Measurements from ENCODE around the gene PCBP3.
"Not testable (repeated sequence)": the region's sequence is repeated elsewhere in the genome, so short reads cannot be mapped to it uniquely, and the experiment has no call there.

DNA sequence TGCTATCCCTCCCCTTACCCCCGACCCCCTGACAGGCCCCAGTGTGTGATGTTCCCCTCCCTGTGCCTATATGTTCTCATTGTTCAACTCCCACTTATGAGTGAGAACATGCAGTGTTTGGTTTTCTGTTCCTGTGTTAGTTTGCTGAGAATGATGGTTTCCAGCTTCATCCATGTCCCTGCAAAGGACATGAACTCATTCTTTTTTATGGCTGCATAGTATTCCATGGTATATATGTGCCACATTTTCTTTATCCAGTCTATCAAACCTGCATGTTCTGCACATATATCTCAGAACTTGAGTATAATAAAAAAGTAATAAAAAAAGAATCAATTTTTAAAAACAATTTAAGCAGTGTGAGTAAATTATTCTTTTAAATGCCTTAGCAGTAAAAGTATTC is 76.7 kb downstream of the PCBP3 start:
- TF ChIP-seq POLR2A (IDR thresholded peaks at IDR 0.05) = not testable (repeated sequence)
- TF ChIP-seq, protein P1, sequence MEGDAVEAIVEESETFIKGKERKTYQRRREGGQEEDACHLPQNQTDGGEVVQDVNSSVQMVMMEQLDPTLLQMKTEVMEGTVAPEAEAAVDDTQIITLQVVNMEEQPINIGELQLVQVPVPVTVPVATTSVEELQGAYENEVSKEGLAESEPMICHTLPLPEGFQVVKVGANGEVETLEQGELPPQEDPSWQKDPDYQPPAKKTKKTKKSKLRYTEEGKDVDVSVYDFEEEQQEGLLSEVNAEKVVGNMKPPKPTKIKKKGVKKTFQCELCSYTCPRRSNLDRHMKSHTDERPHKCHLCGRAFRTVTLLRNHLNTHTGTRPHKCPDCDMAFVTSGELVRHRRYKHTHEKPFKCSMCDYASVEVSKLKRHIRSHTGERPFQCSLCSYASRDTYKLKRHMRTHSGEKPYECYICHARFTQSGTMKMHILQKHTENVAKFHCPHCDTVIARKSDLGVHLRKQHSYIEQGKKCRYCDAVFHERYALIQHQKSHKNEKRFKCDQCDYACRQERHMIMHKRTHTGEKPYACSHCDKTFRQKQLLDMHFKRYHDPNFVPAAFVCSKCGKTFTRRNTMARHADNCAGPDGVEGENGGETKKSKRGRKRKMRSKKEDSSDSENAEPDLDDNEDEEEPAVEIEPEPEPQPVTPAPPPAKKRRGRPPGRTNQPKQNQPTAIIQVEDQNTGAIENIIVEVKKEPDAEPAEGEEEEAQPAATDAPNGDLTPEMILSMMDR (IDR thresholded peaks at IDR 0.05) = not testable (repeated sequence)
